Tibial nerve (tissue), 4 donors: ENCODE results near the gene GIMAP8.
"Not testable (repeated sequence)": the region's sequence is repeated elsewhere in the genome, so short reads cannot be mapped to it uniquely, and the experiment has no call there.

ENCODE experiments used
- EP300 ChIP-seq, 2 donors: sonication (generic); formaldehyde crosslinking; IDR thresholded peaks; one replicate each; pipeline ENCODE4 v1.6.1; 2017; ENCODE audit warnings: antibody characterized with exemption in 2 of 2, mild to moderate bottlenecking in 1 of 2
- POLR2A ChIP-seq, 2 donors: fragments of 450-650 bp; IDR thresholded peaks; one replicate each; pipeline ENCODE4 v1.6.1; 2017; ENCODE audit warnings: antibody characterized with exemption in 2 of 2, mild to moderate bottlenecking in 2 of 2, moderate library complexity in 2 of 2
- TF ChIP-seq, protein P1 (sequence below), 5 experiments: fragments of 200-600 bp in 3 of 5; fragments of 450-650 bp in 2 of 5; sonication (generic) in 3 of 5; IDR thresholded peaks; one replicate each; pipeline ENCODE4 v1.5.1; 2016 to 2019; ENCODE audit warnings: antibody characterized with exemption in 5 of 5, mild to moderate bottlenecking in 3 of 5, moderate library complexity in 2 of 5

DNA sequence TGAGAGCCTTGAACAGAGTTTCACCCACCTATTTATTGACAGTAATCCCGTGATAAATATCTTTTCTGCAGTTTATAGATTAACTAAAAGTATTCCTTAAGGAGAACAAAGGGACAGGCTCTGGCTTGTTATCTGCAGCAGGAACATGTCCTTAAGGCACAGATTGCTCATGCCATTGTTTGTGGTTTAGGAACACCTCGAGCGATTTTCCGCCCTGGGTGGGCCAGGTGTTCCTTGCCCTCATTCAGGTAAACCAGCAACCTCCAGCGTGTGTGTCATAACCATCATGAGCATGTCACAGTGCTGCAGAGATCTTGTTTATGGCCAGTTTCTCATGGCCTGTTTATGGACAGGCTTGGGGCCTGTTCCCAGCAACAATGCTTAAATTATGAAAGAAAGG lies 6.6 kb downstream of the GIMAP8 start:
- TF ChIP-seq, protein P1, sequence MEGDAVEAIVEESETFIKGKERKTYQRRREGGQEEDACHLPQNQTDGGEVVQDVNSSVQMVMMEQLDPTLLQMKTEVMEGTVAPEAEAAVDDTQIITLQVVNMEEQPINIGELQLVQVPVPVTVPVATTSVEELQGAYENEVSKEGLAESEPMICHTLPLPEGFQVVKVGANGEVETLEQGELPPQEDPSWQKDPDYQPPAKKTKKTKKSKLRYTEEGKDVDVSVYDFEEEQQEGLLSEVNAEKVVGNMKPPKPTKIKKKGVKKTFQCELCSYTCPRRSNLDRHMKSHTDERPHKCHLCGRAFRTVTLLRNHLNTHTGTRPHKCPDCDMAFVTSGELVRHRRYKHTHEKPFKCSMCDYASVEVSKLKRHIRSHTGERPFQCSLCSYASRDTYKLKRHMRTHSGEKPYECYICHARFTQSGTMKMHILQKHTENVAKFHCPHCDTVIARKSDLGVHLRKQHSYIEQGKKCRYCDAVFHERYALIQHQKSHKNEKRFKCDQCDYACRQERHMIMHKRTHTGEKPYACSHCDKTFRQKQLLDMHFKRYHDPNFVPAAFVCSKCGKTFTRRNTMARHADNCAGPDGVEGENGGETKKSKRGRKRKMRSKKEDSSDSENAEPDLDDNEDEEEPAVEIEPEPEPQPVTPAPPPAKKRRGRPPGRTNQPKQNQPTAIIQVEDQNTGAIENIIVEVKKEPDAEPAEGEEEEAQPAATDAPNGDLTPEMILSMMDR (IDR thresholded peaks at IDR 0.05) = not testable (repeated sequence)
- TF ChIP-seq POLR2A, EP300 (IDR thresholded peaks at IDR 0.05): not testable (repeated sequence)
